ENCODE data around the gene TAOK1. TPM values are rescaled to one million over a fixed set of nuclear protein-coding genes. Genes with fewer than 3 reads are reported as not detected.
A peak's percentile ranks its signal among the peaks of the same experiment; 100 is the strongest.

The TAOK1 gene
- total and polyA plus RNA-seq, 2 of the 13 experiments (the other 11 are each of a cell fraction or from before 2014, with no cell fraction given), result 14.1 to 23.0 TPM

- TF ChIP-seq HINFP (CRISPR knock-in tag; IDR thresholded peaks at IDR 0.05; ENCODE audit: low read depth) (no peak), YEATS4 (CRISPR knock-in tag; IDR thresholded peaks at IDR 0.05; ENCODE audit: borderline replicate concordance) (peak; percentile 64), ZNF503 (CRISPR knock-in tag; IDR thresholded peaks at IDR 0.05) (0 out of 2 replicates have a peak, but pooled peaks have one; percentile 34), NR2F2 (IDR thresholded peaks at IDR 0.05; ENCODE audit: borderline replicate concordance, low read depth) (no peak), ZNF362 (CRISPR knock-in tag; IDR thresholded peaks at IDR 0.05; ENCODE audit: borderline replicate concordance) (no peak), ZFP82 (CRISPR knock-in tag; IDR thresholded peaks at IDR 0.05; ENCODE audit: borderline replicate concordance) (no peak), POLR2G (IDR thresholded peaks at IDR 0.05; ENCODE audit: low read depth, low read length) (no peak; the same call in 1 of the 2 replicates), BCL3 (CRISPR knock-in tag; IDR thresholded peaks at IDR 0.05) (no peak), TBX3 (IDR thresholded peaks at IDR 0.05; ENCODE audit: borderline replicate concordance) (no peak), MEIS2 (CRISPR knock-in tag; IDR thresholded peaks at IDR 0.05) (no peak), REXO4 (CRISPR knock-in tag; IDR thresholded peaks at IDR 0.05; ENCODE audit: borderline replicate concordance) (no peak), MZF1 (CRISPR knock-in tag; IDR thresholded peaks at IDR 0.05; ENCODE audit: borderline replicate concordance) (no peak), MTF1 (CRISPR knock-in tag; IDR thresholded peaks at IDR 0.05) (no peak), GFI1 (CRISPR knock-in tag; IDR thresholded peaks at IDR 0.05; ENCODE audit: borderline replicate concordance) (no peak), HOMEZ (CRISPR knock-in tag; IDR thresholded peaks at IDR 0.05; ENCODE audit: low read depth) (peak; percentile 33; the same call in 1 of the 2 replicates), MBNL3 (CRISPR knock-in tag; conservative IDR thresholded peaks at IDR 0.05) (no peak), PREB (CRISPR knock-in tag; IDR thresholded peaks at IDR 0.05) (no peak)
These were observed 201.8 kb downstream of the TAOK1 start (continued) for GRCh38 chr17:29591737-29592608.

Measured in HepG2 (cell line).